ENCODE data around the gene TGIF2.

The TGIF2 gene

DNA sequence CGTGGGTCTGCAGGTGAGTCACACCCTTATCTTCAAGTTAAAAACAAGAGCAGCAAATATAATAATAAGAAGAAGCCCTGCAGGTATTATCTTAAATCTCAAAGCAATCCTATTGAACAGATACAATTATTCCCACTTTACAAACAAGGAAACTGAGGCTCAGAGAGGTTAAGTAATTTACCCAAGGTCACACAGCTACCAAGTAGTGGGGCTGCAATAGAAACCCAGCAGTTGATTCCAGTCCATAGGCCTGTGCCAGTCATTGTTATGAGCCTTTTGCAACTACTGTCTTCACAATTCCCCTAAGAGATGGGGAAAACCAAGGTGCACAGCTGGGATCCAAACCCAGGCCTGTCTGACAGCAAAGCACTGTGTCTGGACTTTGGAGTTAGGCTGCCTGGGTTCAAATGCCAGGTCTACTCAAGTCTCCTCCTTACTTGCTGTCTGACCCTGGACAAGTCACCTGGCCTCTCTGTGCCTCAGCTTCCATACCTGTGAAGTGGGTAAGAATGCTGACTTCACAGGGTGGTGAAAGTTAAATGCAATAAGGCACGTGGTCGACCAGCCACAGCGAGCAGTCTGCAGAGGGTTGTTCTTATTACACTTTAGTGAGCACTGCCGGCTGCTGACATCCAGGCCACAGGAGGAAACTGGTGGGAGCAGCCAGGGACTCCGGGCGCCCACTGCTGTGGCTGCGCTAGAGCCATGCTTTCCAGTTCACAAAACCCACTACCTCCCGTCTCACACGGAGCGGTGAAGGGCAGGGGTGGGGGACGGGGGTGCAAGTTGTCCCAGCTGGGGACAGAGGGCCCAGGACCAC is 26.0 kb upstream of the TGIF2 start:
- TF ChIP-seq, protein P1, sequence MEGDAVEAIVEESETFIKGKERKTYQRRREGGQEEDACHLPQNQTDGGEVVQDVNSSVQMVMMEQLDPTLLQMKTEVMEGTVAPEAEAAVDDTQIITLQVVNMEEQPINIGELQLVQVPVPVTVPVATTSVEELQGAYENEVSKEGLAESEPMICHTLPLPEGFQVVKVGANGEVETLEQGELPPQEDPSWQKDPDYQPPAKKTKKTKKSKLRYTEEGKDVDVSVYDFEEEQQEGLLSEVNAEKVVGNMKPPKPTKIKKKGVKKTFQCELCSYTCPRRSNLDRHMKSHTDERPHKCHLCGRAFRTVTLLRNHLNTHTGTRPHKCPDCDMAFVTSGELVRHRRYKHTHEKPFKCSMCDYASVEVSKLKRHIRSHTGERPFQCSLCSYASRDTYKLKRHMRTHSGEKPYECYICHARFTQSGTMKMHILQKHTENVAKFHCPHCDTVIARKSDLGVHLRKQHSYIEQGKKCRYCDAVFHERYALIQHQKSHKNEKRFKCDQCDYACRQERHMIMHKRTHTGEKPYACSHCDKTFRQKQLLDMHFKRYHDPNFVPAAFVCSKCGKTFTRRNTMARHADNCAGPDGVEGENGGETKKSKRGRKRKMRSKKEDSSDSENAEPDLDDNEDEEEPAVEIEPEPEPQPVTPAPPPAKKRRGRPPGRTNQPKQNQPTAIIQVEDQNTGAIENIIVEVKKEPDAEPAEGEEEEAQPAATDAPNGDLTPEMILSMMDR (IDR thresholded peaks at IDR 0.05), result no peak
- H3K4me3 ChIP-seq (ENCODE audit: low read depth, low read length), result no peak overlapping the region
- H3K4me1 ChIP-seq, result peaks cover 14% of the 10 kb centered on the region

GRCh38 chr20:36548006-36548315 is 25.4 kb upstream of the TGIF2 start:
- Histone ChIP-seq H3K4me3 (ENCODE audit: low read depth, low read length) (no peak overlapping the region), H3K27me3 (ENCODE audit: control insufficient read depth, insufficient read depth, low read length) (no peaks in the 10 kb centered on the region), H3K79me2 (no peaks in the 10 kb centered on the region), H3K9ac (no peak overlapping the region), H3K4me2 (ENCODE audit: low read length) (no peak overlapping the region), H3K27ac (no peak overlapping the region), H2AFZ (no peak overlapping the region), H3K4me1 (peaks cover 10% of the 10 kb centered on the region), H3K9me3 (ENCODE audit: control insufficient read depth, low read length) (no peaks in the 10 kb centered on the region), H3K36me3 (ENCODE audit: control insufficient read depth, insufficient read depth, low read length) (no peaks in the 10 kb centered on the region)
- TF ChIP-seq, protein P1 (IDR thresholded peaks at IDR 0.05), result no peak

More for the DNA sequence above, 26.0 kb upstream of the TGIF2 start:
- peaks cover 2% of the 10 kb centered on the region for H3K79me2 ChIP-seq
- no peak overlapping the region for H2AFZ ChIP-seq
- H3K36me3 ChIP-seq (ENCODE audit: control insufficient read depth, insufficient read depth, low read length), result no peaks in the 10 kb centered on the region
- H3K9ac ChIP-seq, result no peak overlapping the region
- no peaks in the 10 kb centered on the region for H3K9me3 ChIP-seq (ENCODE audit: control insufficient read depth, low read length)
- no peak overlapping the region for H3K27ac ChIP-seq
- no peak overlapping the region for H3K4me2 ChIP-seq (ENCODE audit: low read length)
- H3K27me3 ChIP-seq (ENCODE audit: control insufficient read depth, insufficient read depth, low read length), result no peaks in the 10 kb centered on the region

GRCh38 chr20:36548704-36549627 is 24.4 kb upstream of the TGIF2 start:
- H3K9me3 ChIP-seq (ENCODE audit: control insufficient read depth, low read length), result no peaks in the 10 kb centered on the region
- no peaks in the 10 kb centered on the region for H3K27me3 ChIP-seq (ENCODE audit: control insufficient read depth, insufficient read depth, low read length)
- H3K79me2 ChIP-seq, result no peaks in the 10 kb centered on the region
- no peak overlapping the region for H3K4me2 ChIP-seq (ENCODE audit: low read length)
- peaks cover 6% of the 10 kb centered on the region for H3K4me1 ChIP-seq
- H2AFZ ChIP-seq, result no peak overlapping the region
- no peak overlapping the region for H3K27ac ChIP-seq
- H3K9ac ChIP-seq, result no peak overlapping the region
- no peaks in the 10 kb centered on the region for H3K36me3 ChIP-seq (ENCODE audit: control insufficient read depth, insufficient read depth, low read length)
- H3K4me3 ChIP-seq (ENCODE audit: low read depth, low read length), result no peak overlapping the region
- TF ChIP-seq, protein P1 (IDR thresholded peaks at IDR 0.05), result no peak

DNA sequence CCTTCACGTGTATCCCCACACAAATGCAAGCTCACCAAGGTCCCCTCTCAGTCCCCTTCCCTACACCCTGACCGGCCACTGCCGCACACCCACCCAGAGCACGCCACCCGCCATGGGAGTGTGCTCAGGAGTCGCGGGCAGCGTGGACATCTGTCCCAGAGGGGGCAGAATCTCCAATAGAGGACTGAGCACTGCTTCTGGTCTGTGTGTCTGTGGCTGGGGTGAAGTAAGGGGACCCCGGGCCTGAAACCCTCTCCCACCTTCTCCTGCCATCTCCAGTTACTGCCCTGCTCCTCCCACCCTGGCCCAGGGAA is 23.8 kb upstream of the TGIF2 start:
- Histone ChIP-seq H2AFZ (no peak overlapping the region), H3K4me1 (no peaks in the 10 kb centered on the region), H3K27ac (no peak overlapping the region), H3K27me3 (ENCODE audit: control insufficient read depth, insufficient read depth, low read length) (no peaks in the 10 kb centered on the region), H3K79me2 (no peaks in the 10 kb centered on the region), H3K4me2 (ENCODE audit: low read length) (no peak overlapping the region), H3K9me3 (ENCODE audit: control insufficient read depth, low read length) (no peaks in the 10 kb centered on the region), H3K4me3 (ENCODE audit: low read depth, low read length) (no peak overlapping the region), H3K36me3 (ENCODE audit: control insufficient read depth, insufficient read depth, low read length) (no peaks in the 10 kb centered on the region), H3K9ac (no peak overlapping the region)
- TF ChIP-seq, protein P1 (IDR thresholded peaks at IDR 0.05), result no peak

All from parathyroid adenoma (tissue), 2 donors.